Astrocyte of the cerebellum (primary cell): Measurements from ENCODE around the gene ZNF570.

Experiments
- DNase-seq: peaks from one replicate; pipeline ENCODE4 v3.0.0-alpha.2; 2011; ENCODE audit warnings: low read depth
- H3K4me3 ChIP-seq: 2 replicates; pipeline ENCODE4 v1.5.1; 2011; ENCODE audit warnings: mild to moderate bottlenecking, low read depth, low read length, moderate library complexity
- in situ Hi-C: cut with HindIII; loops from 2 replicates; pipeline ENCODE4 v1.10.0; 2017; ENCODE audit warnings: low sequenced_read_pairs
- TF ChIP-seq, protein P1 (sequence below): IDR thresholded peaks from 2 replicates; pipeline ENCODE4 v1.5.1; 2012; ENCODE audit warnings: low read length, low read depth, moderate library complexity, mild to moderate bottlenecking; ENCODE audit errors: missing control alignments

The ZNF570 gene

DNA sequence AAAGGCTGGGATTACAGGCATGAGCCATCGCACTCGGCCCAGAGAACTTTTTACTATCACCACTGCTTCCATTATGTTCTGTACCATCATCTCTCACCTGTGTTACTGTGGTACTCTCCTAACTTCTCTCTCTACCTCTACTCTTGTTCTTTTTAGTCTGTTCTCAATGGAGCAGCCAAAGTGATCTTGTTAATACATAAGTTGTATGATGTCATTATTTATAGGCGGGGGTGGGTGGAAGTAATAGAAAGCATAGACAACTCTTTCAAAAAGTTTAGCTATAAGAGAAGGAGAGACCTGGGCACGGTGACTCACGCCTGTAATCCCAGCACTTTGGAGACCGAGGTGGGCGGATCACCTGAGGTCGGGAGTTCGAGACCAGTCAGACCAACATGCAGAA is 3.0 kb downstream of the ZNF570 start:
- in situ Hi-C loops: no loop called here
- TF ChIP-seq, protein P1, sequence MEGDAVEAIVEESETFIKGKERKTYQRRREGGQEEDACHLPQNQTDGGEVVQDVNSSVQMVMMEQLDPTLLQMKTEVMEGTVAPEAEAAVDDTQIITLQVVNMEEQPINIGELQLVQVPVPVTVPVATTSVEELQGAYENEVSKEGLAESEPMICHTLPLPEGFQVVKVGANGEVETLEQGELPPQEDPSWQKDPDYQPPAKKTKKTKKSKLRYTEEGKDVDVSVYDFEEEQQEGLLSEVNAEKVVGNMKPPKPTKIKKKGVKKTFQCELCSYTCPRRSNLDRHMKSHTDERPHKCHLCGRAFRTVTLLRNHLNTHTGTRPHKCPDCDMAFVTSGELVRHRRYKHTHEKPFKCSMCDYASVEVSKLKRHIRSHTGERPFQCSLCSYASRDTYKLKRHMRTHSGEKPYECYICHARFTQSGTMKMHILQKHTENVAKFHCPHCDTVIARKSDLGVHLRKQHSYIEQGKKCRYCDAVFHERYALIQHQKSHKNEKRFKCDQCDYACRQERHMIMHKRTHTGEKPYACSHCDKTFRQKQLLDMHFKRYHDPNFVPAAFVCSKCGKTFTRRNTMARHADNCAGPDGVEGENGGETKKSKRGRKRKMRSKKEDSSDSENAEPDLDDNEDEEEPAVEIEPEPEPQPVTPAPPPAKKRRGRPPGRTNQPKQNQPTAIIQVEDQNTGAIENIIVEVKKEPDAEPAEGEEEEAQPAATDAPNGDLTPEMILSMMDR: no peak
- H3K4me3 ChIP-seq: no peak overlapping the region
- no peak for DNase-seq

DNA sequence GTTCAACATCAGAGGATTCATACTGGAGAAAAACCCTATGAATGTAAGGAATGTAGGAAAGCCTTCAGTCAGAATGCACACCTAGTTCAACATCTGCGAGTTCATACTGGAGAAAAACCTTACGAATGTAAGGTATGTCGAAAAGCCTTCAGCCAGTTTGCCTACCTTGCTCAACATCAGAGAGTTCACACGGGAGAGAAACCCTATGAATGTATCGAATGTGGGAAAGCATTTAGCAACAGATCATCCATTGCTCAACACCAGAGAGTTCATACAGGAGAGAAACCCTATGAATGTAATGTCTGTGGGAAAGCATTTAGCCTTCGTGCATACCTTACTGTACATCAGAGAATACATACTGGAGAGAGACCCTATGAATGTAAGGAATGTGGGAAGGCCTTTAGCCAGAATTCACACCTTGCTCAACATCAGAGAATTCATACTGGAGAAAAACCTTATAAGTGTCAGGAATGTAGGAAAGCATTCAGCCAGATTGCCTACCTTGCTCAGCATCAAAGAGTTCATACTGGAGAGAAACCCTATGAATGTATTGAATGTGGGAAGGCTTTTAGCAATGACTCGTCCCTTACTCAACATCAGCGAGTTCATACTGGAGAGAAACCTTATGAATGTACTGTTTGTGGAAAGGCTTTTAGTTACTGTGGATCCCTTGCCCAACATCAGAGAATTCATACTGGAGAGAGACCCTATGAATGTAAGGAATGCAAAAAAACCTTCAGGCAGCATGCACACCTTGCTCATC is 15.4 kb downstream of the ZNF570 start:
- no peak overlapping the region for H3K4me3 ChIP-seq
- in situ Hi-C loops: no loop called here
- TF ChIP-seq, protein P1: no peak

DNA sequence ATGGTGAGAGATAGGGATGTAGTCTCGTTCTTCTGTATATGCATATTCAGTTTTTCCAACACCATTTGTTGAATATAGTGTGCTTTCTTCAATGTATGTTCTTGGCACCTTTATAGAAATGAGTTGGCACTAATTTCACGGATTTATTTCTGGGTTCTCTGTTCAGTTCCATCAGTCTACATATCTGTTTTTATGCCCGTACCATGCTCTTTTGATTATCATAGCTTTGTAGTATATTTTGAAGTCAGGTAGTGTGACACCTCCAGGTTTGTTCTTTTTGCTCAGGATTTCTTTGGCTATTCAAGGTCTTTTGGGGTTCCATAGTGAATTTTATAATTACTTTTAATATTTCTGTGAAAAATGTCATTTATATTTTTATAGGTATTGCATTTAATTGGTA is 23.1 kb downstream of the ZNF570 start:
- in situ Hi-C loops: no loop called here
- DNase-seq: no peak
- no peak overlapping the region for H3K4me3 ChIP-seq
- TF ChIP-seq, protein P1: no peak

More for the DNA sequence above, 15.4 kb downstream of the ZNF570 start:
- no peak for DNase-seq

DNA sequence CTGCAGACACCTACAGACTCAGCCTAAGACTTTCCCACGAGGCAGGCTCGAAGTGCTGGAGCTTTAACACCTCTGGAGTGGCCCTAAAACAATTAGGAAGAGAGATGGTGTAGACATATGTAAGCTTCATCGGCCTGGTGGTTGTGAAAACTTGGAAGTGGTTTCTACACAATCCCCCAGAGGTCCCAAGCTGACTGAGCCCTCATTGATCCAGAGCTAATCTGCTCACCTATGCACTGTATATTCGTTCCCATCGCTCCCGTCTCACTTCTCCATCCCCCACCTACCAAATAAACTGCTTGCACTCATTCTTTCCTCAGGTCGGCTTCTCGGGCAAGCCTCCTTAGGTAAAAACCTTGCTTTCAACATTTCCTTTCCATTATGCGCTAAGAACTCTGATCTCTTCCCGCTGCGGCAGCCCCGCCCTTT is 36.8 kb downstream of the ZNF570 start:
- peak overlapping the region; percentile 69 for H3K4me3 ChIP-seq
- in situ Hi-C loops: no loop called here
- no peak for DNase-seq
- TF ChIP-seq, protein P1: no peak

DNA sequence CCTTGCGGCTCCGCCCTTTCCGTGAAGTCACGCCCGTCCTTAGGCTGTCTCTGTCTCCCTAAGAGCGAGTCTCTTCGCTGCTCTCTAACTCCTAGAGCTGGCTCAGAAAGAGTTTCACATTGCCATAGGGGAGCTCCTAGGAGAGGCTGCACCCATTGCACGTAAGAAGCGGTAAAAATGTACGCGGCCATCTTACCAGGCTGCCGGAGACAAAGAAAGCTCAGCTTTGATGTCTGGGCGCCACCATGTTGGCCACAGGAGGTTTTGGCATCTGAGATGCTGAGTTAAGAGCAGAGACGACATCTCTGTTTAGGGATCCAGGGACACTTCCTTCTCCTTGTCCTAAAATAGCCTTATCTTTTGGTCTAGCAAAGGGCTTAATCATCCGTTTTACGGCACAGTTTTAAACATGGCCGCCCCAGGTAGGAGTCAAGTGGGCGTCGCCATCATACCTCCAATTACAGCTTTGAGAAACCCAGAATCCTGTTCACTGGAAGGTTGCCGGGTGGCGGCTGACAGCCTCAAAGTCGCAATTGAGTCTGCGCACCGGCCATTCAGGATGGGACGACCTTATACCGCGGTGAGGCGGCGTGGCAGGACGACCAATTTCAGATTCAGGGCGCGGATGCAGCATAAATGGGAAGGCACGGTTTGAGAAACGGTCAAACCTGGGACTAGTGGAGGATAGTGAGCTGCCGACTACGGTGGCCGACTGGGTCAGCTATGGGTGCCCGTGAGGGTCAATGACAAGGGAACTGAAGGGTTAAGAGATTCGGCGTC is 37.4 kb downstream of the ZNF570 start, which contains the start of gene ZNF793:
ZNF793 (plus strand) TSS at position 553 of the 780 bp plus-strand sequence. CDS start 16,501 bp downstream, outside the sequence.
- peak; percentile 54 for DNase-seq
- in situ Hi-C loops: no loop called here
- TF ChIP-seq, protein P1: no peak
- peak within 1 kb of the TSS; percentile 69 for H3K4me3 ChIP-seq

DNA sequence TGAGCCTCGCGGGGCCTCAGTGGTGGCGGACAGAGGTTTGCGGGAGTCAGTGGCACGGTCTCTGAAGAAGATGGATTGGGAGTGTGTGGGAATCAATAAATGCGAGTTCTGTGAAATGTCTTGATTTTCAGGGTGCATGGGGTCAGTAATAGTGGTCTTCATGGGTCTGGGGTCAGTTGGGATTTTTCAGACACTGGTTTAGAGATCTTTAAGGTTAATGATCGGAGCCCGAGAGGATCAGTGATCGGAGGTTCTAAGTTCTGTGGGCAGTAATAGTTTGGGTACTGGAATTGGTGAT is 38.0 kb downstream of the ZNF570 start:
- TF ChIP-seq, protein P1: no peak
- H3K4me3 ChIP-seq: peak overlapping the region; percentile 69
- DNase-seq: no peak
- in situ Hi-C loops: no loop called here
